ENCODE measurements around the gene GRIN2A. TPM values are rescaled to one million over a fixed set of nuclear protein-coding genes. Genes with fewer than 3 reads are reported as not detected.

GRIN2A gene
- total RNA-seq, 1 donor from 2014 or later, result not detected

DNA sequence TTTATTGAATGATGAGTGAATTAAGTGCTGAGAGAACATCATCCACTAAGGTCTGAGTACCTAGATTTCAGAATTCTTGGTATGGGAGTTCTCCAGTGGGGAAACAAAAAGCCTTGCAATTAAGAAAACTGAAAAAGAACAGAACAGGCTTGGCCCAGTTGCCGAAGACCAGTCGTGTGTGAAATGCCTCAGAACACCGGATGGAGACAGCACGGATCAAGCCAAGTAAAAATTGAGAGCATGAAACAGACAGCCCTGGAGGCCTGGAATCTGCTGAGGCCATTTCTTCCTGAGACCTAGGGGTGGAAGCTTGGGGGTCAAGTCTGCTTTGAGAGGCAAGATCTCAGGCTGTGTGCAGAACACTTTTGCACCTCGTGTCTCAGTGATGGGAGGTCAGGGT is 43.3 kb downstream of the GRIN2A start:
- Mint-ChIP-seq H3K9me3 (ENCODE audit: unreplicated experiment) (peaks cover 3% of the 10 kb centered on the region), H3K4me1 (ENCODE audit: unreplicated experiment) (no peaks in the 10 kb centered on the region), H3K27ac (ENCODE audit: unreplicated experiment) (no peak overlapping the region), H3K27me3 (ENCODE audit: unreplicated experiment) (no peaks in the 10 kb centered on the region), H3K4me3 (ENCODE audit: unreplicated experiment) (no peak overlapping the region), H3K36me3 (ENCODE audit: unreplicated experiment) (no peaks in the 10 kb centered on the region)
- no peak for DNase-seq (ENCODE audit: extremely low spot score, unreplicated experiment)
- TF ChIP-seq CTCF (IDR thresholded peaks at IDR 0.05), result no peak

DNA sequence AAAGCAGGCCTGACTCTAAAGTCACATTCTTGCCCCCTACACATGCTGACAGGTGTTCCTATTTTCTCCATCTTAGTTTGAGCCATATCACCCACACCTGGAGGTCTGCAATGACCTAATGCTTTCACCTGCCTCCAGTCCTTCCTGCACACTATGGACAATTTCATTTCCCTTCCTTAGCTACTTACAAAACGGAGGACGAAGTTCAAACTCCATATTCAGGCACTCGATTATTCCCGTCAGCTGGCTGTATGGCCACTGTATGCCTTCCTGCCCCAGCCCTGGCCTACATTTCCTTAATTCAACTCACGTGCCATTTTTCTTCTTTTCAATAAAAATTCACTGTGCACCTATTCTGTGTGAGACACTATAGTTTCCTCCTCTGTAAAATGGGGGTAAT is 44.9 kb downstream of the GRIN2A start:
- no peaks in the 10 kb centered on the region for H3K27me3 Mint-ChIP-seq (ENCODE audit: unreplicated experiment)
- H3K36me3 Mint-ChIP-seq (ENCODE audit: unreplicated experiment), result no peaks in the 10 kb centered on the region
- H3K27ac Mint-ChIP-seq (ENCODE audit: unreplicated experiment), result no peak overlapping the region
- H3K9me3 Mint-ChIP-seq (ENCODE audit: unreplicated experiment), result peaks cover 4% of the 10 kb centered on the region
- no peak for DNase-seq (ENCODE audit: extremely low spot score, unreplicated experiment)
- no peak overlapping the region for H3K4me3 Mint-ChIP-seq (ENCODE audit: unreplicated experiment)
- no peak for TF ChIP-seq CTCF (IDR thresholded peaks at IDR 0.05)
- H3K4me1 Mint-ChIP-seq (ENCODE audit: unreplicated experiment), result no peaks in the 10 kb centered on the region

GRCh38 chr16:10136916-10137315 is 45.3 kb downstream of the GRIN2A start:
- Mint-ChIP-seq H3K36me3 (ENCODE audit: unreplicated experiment) (no peaks in the 10 kb centered on the region), H3K27ac (ENCODE audit: unreplicated experiment) (no peak overlapping the region), H3K4me3 (ENCODE audit: unreplicated experiment) (no peak overlapping the region), H3K27me3 (ENCODE audit: unreplicated experiment) (no peaks in the 10 kb centered on the region), H3K9me3 (ENCODE audit: unreplicated experiment) (peaks cover 4% of the 10 kb centered on the region), H3K4me1 (ENCODE audit: unreplicated experiment) (no peaks in the 10 kb centered on the region)
- DNase-seq (ENCODE audit: extremely low spot score, unreplicated experiment), result no peak
- no peak for TF ChIP-seq CTCF (IDR thresholded peaks at IDR 0.05)

DNA sequence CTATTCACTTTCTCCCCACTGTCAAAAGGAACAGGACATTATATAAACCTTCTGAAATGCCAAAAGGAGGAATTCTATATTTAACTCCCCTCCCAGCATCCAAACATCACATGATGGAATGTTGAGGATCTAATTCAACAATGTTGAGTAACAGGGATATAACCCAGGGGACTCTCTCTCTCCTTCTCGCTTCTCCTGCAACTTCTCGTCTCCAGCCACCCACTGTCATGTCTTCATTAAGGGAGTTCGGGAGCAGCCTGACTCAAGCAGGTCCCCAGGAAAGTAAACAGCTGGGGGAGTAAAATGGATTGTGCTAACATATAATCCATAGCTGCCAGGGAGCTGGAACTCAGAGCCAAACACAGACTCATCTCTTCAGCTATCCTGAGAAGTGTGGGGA is 51.7 kb downstream of the GRIN2A start:
- no peak for TF ChIP-seq CTCF (IDR thresholded peaks at IDR 0.05)
- DNase-seq (ENCODE audit: extremely low spot score, unreplicated experiment), result no peak
- H3K27ac Mint-ChIP-seq (ENCODE audit: unreplicated experiment), result no peak overlapping the region
- H3K4me1 Mint-ChIP-seq (ENCODE audit: unreplicated experiment), result no peaks in the 10 kb centered on the region
- H3K36me3 Mint-ChIP-seq (ENCODE audit: unreplicated experiment), result no peaks in the 10 kb centered on the region
- no peaks in the 10 kb centered on the region for H3K27me3 Mint-ChIP-seq (ENCODE audit: unreplicated experiment)
- peaks cover 33% of the 10 kb centered on the region for H3K9me3 Mint-ChIP-seq (ENCODE audit: unreplicated experiment)
- no peak overlapping the region for H3K4me3 Mint-ChIP-seq (ENCODE audit: unreplicated experiment)

- Mint-ChIP-seq H3K27ac (ENCODE audit: unreplicated experiment) (no peak overlapping the region), H3K9me3 (ENCODE audit: unreplicated experiment) (peaks cover 38% of the 10 kb centered on the region), H3K27me3 (ENCODE audit: unreplicated experiment) (no peaks in the 10 kb centered on the region), H3K4me3 (ENCODE audit: unreplicated experiment) (no peak overlapping the region), H3K4me1 (ENCODE audit: unreplicated experiment) (no peaks in the 10 kb centered on the region), H3K36me3 (ENCODE audit: unreplicated experiment) (no peaks in the 10 kb centered on the region)
- TF ChIP-seq CTCF (IDR thresholded peaks at IDR 0.05), result no peak
- DNase-seq (ENCODE audit: extremely low spot score, unreplicated experiment), result no peak
Observed at GRCh38 chr16:10128397-10129258, 53.6 kb downstream of the GRIN2A start.
